Ecto neural progenitor cell (in vitro differentiated cells): ENCODE measurements around the gene LBX1.

ENCODE experiments used
- DNase-seq: peaks from one replicate; pipeline ENCODE4 v3.0.0-alpha.2; 2018; ENCODE audit warnings: low spot score

LBX1 gene

GRCh38 chr10:101244321-101245050 lies 15.2 kb upstream of the LBX1 start:
- DNase-seq, result no peak

DNA sequence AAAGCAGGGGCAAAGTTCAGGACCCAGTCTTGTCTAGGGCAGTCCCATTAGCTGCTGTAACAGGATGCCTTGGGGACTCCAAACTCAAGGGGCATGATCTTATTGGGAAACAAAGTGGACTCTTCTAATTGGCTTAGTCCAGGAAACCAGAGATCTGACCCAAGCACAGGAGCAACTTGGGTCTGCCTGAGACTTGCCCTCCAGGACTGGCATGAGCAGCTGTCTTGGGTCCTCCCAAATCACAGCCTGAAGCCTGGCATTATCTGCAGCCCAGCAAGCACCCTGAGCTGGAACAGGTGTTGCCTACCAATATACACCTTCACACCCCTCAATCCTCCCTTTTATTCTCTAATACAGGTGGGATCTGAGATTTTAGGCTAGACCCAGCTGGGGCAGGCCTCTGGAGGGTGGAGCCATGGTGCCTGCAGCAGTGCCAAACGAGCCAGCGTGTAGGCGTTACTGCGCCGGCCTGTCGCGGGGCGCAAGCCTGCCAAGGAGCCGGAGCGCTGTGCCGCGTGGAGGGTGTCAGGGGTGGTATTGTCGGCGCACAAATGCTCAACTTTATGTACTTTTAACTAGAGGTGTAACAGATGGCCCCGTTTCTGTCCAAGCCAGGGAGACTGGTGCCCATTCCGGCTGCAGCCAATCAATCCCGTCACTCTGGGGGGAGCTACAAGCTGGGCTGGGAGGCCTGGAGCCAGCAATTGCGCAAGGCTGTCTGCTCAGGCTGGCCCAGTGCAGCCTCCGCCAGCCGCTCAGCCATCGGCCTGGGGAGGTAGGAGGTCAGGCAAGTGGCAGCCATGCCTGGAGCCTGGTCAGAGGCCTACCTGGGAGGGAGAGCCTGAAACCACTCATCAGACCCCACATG lies 12.8 kb upstream of the LBX1 start:
- no peak for DNase-seq

- DNase-seq, result peak; percentile 73
These were observed 9.5 kb upstream of the LBX1 start for GRCh38 chr10:101238732-101239105.

GRCh38 chr10:101237982-101238731 lies 8.9 kb upstream of the LBX1 start:
- no peak for DNase-seq

DNA sequence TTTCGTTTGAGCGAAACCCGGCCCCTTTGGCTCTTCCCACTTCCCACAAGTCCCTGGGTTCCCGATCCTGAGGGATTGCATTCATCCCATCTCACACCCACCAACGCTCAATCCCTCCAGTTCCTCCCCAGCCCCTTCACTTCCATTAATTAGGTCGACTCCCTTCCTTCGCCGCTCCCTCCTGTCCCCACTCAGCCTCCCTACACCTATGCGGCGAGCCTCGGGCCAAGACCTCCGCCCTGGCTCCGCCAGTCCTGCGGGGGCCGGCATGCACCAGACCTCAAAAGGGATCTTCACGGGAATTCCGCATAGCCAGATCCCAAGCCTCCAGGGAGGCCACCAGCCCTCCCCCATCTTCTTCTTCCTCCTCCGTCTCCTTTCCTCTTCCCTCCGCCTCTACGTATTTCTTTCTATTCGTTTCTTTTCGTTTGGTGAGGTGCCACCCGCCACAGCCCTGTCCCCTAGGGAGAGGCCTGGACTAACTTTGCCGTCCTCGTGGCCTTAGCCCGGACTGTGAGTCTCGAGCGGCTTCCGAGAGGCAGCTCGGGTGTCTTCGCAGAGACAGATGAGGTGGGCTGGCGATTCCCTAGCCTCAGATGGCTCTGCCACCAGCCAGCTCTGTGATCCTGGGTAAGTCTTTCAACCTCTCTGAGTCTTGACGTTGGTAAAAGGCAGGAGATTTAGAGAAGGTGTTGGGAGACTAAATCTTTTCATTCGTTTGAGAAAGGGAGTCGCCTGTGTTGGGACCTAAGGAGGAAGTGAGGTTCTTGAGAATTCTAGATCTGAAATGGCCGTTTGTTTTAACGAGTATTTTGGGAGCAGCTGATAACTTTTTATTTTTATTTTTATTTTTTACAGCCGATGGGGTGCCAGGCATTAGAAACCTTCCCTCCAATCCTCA lies 8.1 kb upstream of the LBX1 start:
- DNase-seq, result peak; percentile 77

- no peak for DNase-seq
These were observed 7.3 kb upstream of the LBX1 start for GRCh38 chr10:101236376-101237080.

- no peak for DNase-seq
These were observed 6.5 kb upstream of the LBX1 start for GRCh38 chr10:101235766-101236165.

- DNase-seq, result no peak
These were observed 5.1 kb upstream of the LBX1 start for GRCh38 chr10:101234333-101234732.

GRCh38 chr10:101233863-101234262 lies 4.6 kb upstream of the LBX1 start:
- DNase-seq, result no peak

GRCh38 chr10:101233443-101233842 lies 4.2 kb upstream of the LBX1 start:
- no peak for DNase-seq

GRCh38 chr10:101231912-101232689 lies 2.8 kb upstream of the LBX1 start:
- no peak for DNase-seq

DNA sequence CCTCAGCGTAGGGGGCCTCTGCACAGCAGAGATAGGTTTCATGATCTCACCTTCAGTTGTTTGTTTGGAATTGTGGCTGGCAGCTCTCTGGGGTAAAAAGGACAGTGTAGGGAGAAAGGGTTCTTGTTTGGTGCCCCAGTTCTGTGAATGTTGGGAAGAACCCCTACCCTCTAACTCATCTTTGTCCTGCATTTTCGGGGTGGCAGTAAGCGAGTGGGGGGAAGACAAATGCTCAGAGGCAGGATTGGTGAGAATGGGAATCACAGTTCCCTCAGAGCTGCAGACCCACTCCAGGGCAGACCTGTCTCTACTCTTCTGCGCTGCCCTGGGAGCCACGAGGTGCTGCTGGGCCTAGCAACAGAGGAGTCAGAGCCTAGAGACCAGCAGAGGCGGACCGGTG lies 1.8 kb upstream of the LBX1 start:
- DNase-seq, result no peak

DNA sequence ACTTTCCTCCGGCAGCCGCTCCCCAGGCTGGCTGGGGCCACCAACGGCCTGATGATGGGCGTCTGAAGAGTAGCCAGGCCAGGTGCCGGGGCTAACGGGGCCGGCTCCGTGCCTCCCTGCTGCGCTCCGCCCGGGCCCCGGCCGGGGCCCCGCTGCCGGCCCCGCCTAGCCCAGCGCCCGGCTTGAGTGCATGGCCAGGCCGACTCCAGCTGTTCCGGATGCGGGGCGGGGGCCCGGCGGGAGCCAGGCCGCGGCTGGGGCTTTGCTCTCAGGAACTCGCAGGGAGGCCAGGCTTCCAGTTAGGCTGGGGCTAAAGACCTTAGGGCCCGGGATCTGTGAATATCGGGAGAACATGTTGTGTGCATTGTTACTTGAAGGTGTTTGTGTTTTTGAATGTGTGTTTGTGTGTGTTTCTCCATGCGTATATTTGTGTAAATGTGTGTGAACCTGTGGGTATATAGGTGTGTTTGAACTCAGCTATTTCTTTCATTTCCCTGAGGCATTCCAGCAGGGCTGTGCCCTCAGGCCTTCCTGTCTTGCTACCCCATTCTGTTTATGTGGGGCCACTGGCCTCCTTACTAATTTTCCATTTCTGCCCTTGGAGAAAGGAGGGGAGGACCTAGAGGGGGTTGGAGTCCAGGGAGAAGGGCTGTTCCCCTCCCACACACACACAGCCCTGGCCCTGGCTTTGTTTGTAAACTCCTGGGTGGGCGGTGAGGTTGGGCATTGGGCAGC lies 1.1 kb upstream of the LBX1 start:
- DNase-seq, result no peak

- DNase-seq, result peak; percentile 68
These were observed 347 bp downstream of the LBX1 start for GRCh38 chr10:101228966-101229265.

DNA sequence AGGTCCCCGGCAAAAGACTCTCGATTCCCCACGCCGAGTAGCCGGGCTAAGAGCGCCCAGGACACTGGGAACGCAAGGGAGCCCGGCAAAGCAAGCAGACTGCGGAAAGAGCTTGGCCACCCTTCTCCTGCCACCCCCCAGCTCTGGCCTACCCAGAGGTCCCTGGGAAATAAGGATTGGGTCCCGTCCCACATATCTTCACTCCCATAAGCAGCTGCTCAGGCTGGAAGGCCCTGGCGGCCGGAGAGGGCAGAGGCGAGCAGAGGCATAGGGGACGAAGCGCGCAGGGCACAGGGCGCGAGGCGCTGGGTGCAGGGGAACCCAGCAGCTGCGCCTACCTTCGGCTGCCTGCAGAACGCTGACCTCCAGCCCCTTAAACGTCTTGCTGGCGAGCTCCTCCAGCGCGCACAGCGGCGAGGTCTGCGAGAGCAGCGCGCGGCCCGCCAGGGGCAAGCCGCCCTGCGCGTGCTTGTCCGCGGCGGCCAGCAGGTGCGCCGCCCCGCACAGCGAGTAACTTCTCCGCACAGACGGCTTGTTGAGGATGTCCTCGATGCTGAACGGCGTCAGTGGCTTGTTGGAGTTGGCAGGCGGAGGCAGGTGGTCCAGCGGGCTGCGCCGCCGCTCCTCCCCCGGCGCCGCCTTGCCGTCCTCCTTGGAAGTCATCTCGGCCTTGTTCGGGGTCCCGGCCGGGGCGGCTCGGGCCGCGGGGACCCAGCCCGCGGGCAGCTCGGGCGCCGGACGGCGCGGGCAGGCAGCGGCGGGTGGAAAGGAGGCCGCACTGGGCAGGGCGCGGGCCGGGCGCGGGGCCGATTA lies 904 bp downstream of the LBX1 start:
- DNase-seq, result peak; percentile 74

- no peak for DNase-seq
These were observed 1.7 kb downstream of the LBX1 start for GRCh38 chr10:101227429-101228152.

DNA sequence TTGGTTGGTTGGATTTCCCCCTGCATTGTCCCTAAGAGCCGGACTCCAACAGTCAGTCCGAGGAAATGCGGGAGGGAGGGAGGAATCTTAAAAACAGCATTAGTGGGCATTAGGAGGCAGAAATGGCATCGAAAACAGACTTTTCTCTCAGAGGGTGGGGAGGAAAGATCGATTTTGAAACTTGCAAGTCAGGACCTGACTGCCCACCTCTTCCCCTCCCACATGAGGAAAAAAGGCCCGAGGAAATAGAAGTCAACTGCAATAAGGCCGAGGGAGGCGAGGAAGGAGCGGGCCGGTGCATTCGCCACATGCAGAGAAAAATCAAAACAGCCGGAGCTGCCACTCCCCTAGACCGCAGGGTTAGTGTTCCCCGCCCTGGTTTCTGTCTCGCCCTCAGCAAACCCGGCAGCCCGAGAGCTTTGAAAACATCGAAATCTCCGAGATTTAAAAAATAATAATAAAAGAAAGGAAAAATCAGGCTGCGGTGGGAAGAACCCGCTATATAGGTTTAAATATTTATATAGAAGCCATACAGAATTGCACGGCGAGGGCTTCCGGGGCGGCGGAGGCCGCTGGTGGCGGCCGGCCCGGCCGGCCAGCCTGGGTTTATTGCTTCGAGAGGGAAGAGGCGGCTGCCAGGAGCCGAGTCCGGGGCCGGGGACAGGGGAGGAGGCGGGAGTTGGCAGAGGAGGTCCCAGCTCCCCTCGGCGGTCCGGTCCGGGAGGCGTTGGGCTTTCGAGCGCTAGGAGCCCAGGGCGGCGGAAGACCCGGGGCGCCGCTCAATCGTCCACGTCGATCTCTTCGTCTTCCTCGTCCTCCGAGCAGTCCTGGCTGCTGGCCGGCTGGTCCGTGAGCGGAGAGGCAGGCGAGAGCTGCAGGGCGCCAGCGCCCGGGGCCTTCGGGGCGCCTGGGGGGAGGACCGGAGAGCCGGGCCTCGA lies 2.5 kb downstream of the LBX1 start:
- peak; percentile 69 for DNase-seq
